HG03521 (cell line): Measurements from ENCODE around the gene OVOL2.

ENCODE experiments used
- ATAC-seq: cut with Tn5 transposase; IDR thresholded peaks from one replicate; pipeline ENCODE4 v1.9.1; 2021; ENCODE audit warnings: mild to moderate bottlenecking, moderate library complexity; ENCODE audit not compliant: unreplicated experiment

The OVOL2 gene

GRCh38 chr20:17992224-17992637 is 65.5 kb downstream of the OVOL2 start:
- ATAC-seq, result no peak

GRCh38 chr20:17990278-17990972 is 67.3 kb downstream of the OVOL2 start:
- no peak for ATAC-seq

GRCh38 chr20:17987988-17988387 is 69.7 kb downstream of the OVOL2 start:
- no peak for ATAC-seq

- no peak for ATAC-seq
These were observed 72.2 kb downstream of the OVOL2 start for GRCh38 chr20:17985388-17986018.

GRCh38 chr20:17976305-17976704 is 81.4 kb downstream of the OVOL2 start:
- ATAC-seq, result no peak
